ENCODE results near the gene PDE3A. TPM values are rescaled to one million over a fixed set of nuclear protein-coding genes. Genes with fewer than 3 reads are reported as not detected.
"Not testable (repeated sequence)": the region's sequence is repeated elsewhere in the genome, so short reads cannot be mapped to it uniquely, and the experiment has no call there.

PDE3A gene
- total RNA-seq (2022) = 0.36 and 0.44 TPM in 2 replicates
- percentile 24 among the genes with signal in this experiment for Bru-seq, nascent RNA
- BruChase-seq, experiment 1, labeled RNA remaining after a 2-hour chase = percentile 22 among the genes with signal in this experiment
- BruChase-seq, experiment 2, labeled RNA remaining after a 6-hour chase = percentile 21 among the genes with signal in this experiment
- long read RNA-seq = 0 reads

DNA sequence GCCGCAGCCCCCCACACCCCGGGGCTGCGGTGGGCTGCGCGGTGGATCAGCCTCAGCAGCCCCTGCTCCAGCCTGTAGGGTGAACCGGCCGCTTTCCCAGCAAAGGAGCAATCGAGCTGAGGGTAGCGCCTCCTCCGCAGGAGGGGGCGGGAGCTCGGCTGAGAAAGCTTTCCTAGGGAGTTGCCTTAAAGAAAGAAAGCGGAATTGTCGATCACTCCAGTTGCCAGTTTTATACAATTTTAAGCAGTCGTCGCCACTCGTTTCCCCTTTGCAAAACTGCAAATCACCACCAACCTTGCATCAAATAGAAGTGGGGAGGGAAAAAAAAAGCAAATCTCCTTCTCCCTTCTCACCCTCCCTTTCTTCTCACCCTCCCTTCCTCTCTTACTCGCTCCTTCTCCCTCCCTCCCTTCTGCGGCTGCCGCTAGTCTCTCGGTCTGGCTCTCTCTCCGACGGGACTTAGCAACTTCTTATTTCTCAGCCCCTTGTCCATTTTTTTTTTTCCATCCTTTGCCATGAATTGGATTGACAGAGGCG, at the start of gene PDE3A:
Gene PDE3A, plus strand, starts transcription at position 424 of the 537 bp plus-strand sequence. CDS start 748 bp downstream, outside the sequence.
- Mint-ChIP-seq H3K4me3 (ENCODE audit: unreplicated experiment) (peak within 1 kb of the TSS; percentile 84), H3K27ac (ENCODE audit: unreplicated experiment) (no peak within 1 kb of the TSS), H3K9me3 (ENCODE audit: unreplicated experiment) (no peaks in the 10 kb centered on the region), H3K27me3 (ENCODE audit: insufficient read depth, unreplicated experiment) (peaks cover 40% of the 10 kb centered on the region), H3K4me1 (ENCODE audit: low read depth, unreplicated experiment) (peaks cover 13% of the 10 kb centered on the region), H3K36me3 (ENCODE audit: insufficient read depth, unreplicated experiment) (no peaks in the 10 kb centered on the region)
- Histone ChIP-seq H3K9me3 (no peaks in the 10 kb centered on the region), H3K27me3 (replicated peaks; ENCODE audit: control insufficient read depth, insufficient read depth, low read length) (peaks cover 4% of the 10 kb centered on the region), H3K4me1 (peaks cover 9% of the 10 kb centered on the region; the same call in 1 of the 2 replicates), H3K4me3 (ENCODE audit: low read depth, low read length) (peak within 1 kb of the TSS; percentile 39), H3K36me3 (ENCODE audit: control insufficient read depth, insufficient read depth, low read length) (no peaks in the 10 kb centered on the region)
- ChIA-PET CTCF (interaction anchor here (0.7 kb wide), 3 partner anchors 177 to 448 kb away, joined by 3 to 4 read pairs (median 3); no protein-coding TSS in a partner anchor), POLR2A (no interaction called here)
- TF ChIP-seq, protein P1, sequence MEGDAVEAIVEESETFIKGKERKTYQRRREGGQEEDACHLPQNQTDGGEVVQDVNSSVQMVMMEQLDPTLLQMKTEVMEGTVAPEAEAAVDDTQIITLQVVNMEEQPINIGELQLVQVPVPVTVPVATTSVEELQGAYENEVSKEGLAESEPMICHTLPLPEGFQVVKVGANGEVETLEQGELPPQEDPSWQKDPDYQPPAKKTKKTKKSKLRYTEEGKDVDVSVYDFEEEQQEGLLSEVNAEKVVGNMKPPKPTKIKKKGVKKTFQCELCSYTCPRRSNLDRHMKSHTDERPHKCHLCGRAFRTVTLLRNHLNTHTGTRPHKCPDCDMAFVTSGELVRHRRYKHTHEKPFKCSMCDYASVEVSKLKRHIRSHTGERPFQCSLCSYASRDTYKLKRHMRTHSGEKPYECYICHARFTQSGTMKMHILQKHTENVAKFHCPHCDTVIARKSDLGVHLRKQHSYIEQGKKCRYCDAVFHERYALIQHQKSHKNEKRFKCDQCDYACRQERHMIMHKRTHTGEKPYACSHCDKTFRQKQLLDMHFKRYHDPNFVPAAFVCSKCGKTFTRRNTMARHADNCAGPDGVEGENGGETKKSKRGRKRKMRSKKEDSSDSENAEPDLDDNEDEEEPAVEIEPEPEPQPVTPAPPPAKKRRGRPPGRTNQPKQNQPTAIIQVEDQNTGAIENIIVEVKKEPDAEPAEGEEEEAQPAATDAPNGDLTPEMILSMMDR (IDR thresholded peaks at IDR 0.05; ENCODE audit: insufficient read depth in 1 of 2, low read depth in 1 of 2, low read length in 1 of 2, severe bottlenecking in 1 of 2, unreplicated experiment in 1 of 2) = peak in 1 of 2 experiments; percentile 12
- no TSS peak for BruUV-seq (replicated peaks)
- peak; percentile 54 to 59 for DNase-seq
- intact Hi-C loops (cut with micrococcal nuclease; ENCODE audit: unreplicated experiment) = no loop called here

- BruUV-seq (replicated peaks) = no TSS peak
- no peaks in the 10 kb centered on the region for H3K36me3 ChIP-seq (ENCODE audit: control insufficient read depth, insufficient read depth, low read length)
- no peaks in the 10 kb centered on the region for H3K27me3 ChIP-seq (replicated peaks; ENCODE audit: control insufficient read depth, insufficient read depth, low read length)
- DNase-seq = no peak
- H3K4me1 ChIP-seq = no peaks in the 10 kb centered on the region
- H3K4me3 ChIP-seq (ENCODE audit: low read depth, low read length) = no peak overlapping the region
- POLR2A ChIA-PET = no interaction called here
- H3K36me3 Mint-ChIP-seq (ENCODE audit: insufficient read depth, unreplicated experiment) = no peaks in the 10 kb centered on the region
- H3K4me1 Mint-ChIP-seq (ENCODE audit: low read depth, unreplicated experiment) = no peaks in the 10 kb centered on the region
- H3K27ac Mint-ChIP-seq (ENCODE audit: unreplicated experiment) = no peak overlapping the region
- intact Hi-C loops (cut with micrococcal nuclease; ENCODE audit: unreplicated experiment) = no loop called here
- CTCF ChIA-PET = no interaction called here
- no peaks in the 10 kb centered on the region for H3K27me3 Mint-ChIP-seq (ENCODE audit: insufficient read depth, unreplicated experiment)
- no peaks in the 10 kb centered on the region for H3K9me3 ChIP-seq
- TF ChIP-seq, protein P1 (IDR thresholded peaks at IDR 0.05; ENCODE audit: insufficient read depth in 1 of 2, low read depth in 1 of 2, low read length in 1 of 2, severe bottlenecking in 1 of 2, unreplicated experiment in 1 of 2) = no peak
- H3K9me3 Mint-ChIP-seq (ENCODE audit: unreplicated experiment) = no peaks in the 10 kb centered on the region
- no peak overlapping the region for H3K4me3 Mint-ChIP-seq (ENCODE audit: unreplicated experiment)
Measured at GRCh38 chr12:20319366-20319765, 49.0 kb upstream of the PDE3A start.

- POLR2A ChIA-PET = no interaction called here
Measured at GRCh38 chr12:20320552-20320951, 47.8 kb upstream of the PDE3A start.

GRCh38 chr12:20330826-20331505, 37.4 kb upstream of the PDE3A start:
- BruUV-seq (replicated peaks); H3K4me1 Mint-ChIP-seq (ENCODE audit: low read depth, unreplicated experiment); H3K27me3 ChIP-seq (replicated peaks; ENCODE audit: control insufficient read depth, insufficient read depth, low read length); POLR2A ChIA-PET; H3K36me3 ChIP-seq (ENCODE audit: control insufficient read depth, insufficient read depth, low read length); H3K27ac Mint-ChIP-seq (ENCODE audit: unreplicated experiment); H3K9me3 ChIP-seq; H3K4me3 Mint-ChIP-seq (ENCODE audit: unreplicated experiment); H3K4me1 ChIP-seq; H3K36me3 Mint-ChIP-seq (ENCODE audit: insufficient read depth, unreplicated experiment); intact Hi-C loops (cut with micrococcal nuclease; ENCODE audit: unreplicated experiment); CTCF ChIA-PET; H3K4me3 ChIP-seq (ENCODE audit: low read depth, low read length); H3K27me3 Mint-ChIP-seq (ENCODE audit: insufficient read depth, unreplicated experiment); DNase-seq: not testable (repeated sequence)
- H3K9me3 Mint-ChIP-seq (ENCODE audit: unreplicated experiment) = peaks cover 13% of the 10 kb centered on the region

More at GRCh38 chr12:20320552-20320951, 47.8 kb upstream of the PDE3A start:
- no peak overlapping the region for H3K27ac Mint-ChIP-seq (ENCODE audit: unreplicated experiment)
- no peaks in the 10 kb centered on the region for H3K9me3 Mint-ChIP-seq (ENCODE audit: unreplicated experiment)
- CTCF ChIA-PET = no interaction called here
- H3K27me3 ChIP-seq (replicated peaks; ENCODE audit: control insufficient read depth, insufficient read depth, low read length) = no peaks in the 10 kb centered on the region
- TF ChIP-seq, protein P1 (IDR thresholded peaks at IDR 0.05; ENCODE audit: insufficient read depth in 1 of 2, low read depth in 1 of 2, low read length in 1 of 2, severe bottlenecking in 1 of 2, unreplicated experiment in 1 of 2) = no peak
- no peaks in the 10 kb centered on the region for H3K27me3 Mint-ChIP-seq (ENCODE audit: insufficient read depth, unreplicated experiment)
- no peaks in the 10 kb centered on the region for H3K9me3 ChIP-seq
- H3K4me3 Mint-ChIP-seq (ENCODE audit: unreplicated experiment) = no peak overlapping the region
- no peaks in the 10 kb centered on the region for H3K36me3 Mint-ChIP-seq (ENCODE audit: insufficient read depth, unreplicated experiment)
- H3K4me1 Mint-ChIP-seq (ENCODE audit: low read depth, unreplicated experiment) = no peaks in the 10 kb centered on the region
- no peak for DNase-seq
- intact Hi-C loops (cut with micrococcal nuclease; ENCODE audit: unreplicated experiment) = no loop called here
- no peaks in the 10 kb centered on the region for H3K4me1 ChIP-seq
- H3K36me3 ChIP-seq (ENCODE audit: control insufficient read depth, insufficient read depth, low read length) = no peaks in the 10 kb centered on the region
- BruUV-seq (replicated peaks) = no TSS peak
- no peak overlapping the region for H3K4me3 ChIP-seq (ENCODE audit: low read depth, low read length)
